HCT116 (cell line): ENCODE results near the gene CGB2. TPM values are rescaled to one million over a fixed set of nuclear protein-coding genes. Genes with fewer than 3 reads are reported as not detected.
A peak's percentile ranks its signal among the peaks of the same experiment; 100 is the strongest.

Source experiments
- ATAC-seq: fragments of 200-7000 bp; cut with Tn5 transposase; 2 replicates; pipeline ENCODE4 v1.9.1; 2020; ENCODE audit warnings: mild to moderate bottlenecking, moderate library complexity
- BruUV-seq: library from RNA; stranded (reverse); fragments of 400-500 nt; replicated peaks from 2 replicates; lab custom pipeline; 2021; lab: Mats Ljungman, UMichigan
- CTCF ChIA-PET: fragments of 300-600 bp; sonication (Branson Sonifier 250); formaldehyde crosslinking; loops from one replicate; lab custom pipeline; 2021; ENCODE audit warnings: antibody characterized with exemption; lab: Charles Lee
- POLR2A ChIA-PET: fragments of 300-600, 350-600 bp; sonication (Branson Sonifier 250); formaldehyde crosslinking; loops from one replicate; lab custom pipeline; 2021; ENCODE audit warnings: antibody characterized with exemption; lab: Charles Lee
- RAD21 ChIA-PET, 2 experiments: fragments of 300-600 bp; sonication (Branson Sonifier 250); formaldehyde crosslinking; loops; one replicate each; lab custom pipeline; 2023; ENCODE audit warnings: low total read pairs in 2 of 2; ENCODE audit not compliant: uncharacterized antibody in 2 of 2, unreplicated experiment in 2 of 2, low non-redundant PET in 1 of 2; lab: Charles Lee
- DNase-seq: peaks from one replicate; pipeline ENCODE4 v3.0.0-alpha.2; 2010; ENCODE audit warnings: low read depth, low spot score
- H2AFZ ChIP-seq: fragments of 200-600 bp; shearing (Covaris generic), sonication (generic); 2 replicates; pipeline ENCODE4 v1.6.1; 2017; ENCODE audit warnings: low read depth, mixed run types, mixed read lengths, antibody characterized with exemption, low read length; ENCODE audit not compliant: poor library complexity, severe bottlenecking
- H3K27ac ChIP-seq: 2 replicates; pipeline ENCODE4 v1.5.1; 2012; ENCODE audit warnings: low read depth, low read length
- H3K27me3 ChIP-seq: fragments of 200-600 bp; sonication (generic); 2 replicates; pipeline ENCODE4 v1.6.1; 2016; ENCODE audit warnings: mixed run types, low read length, mixed read lengths; ENCODE audit not compliant: insufficient read depth
- H3K36me3 ChIP-seq, 2 experiments: fragments of 200-500 bp in 1 of 2; fragments of 200-600 bp in 1 of 2; sonication (Bioruptor generic) in 1 of 2; sonication (generic) in 1 of 2; 2 replicates each; pipeline versions ENCODE4 v1.5.1 to v1.6.1; 2014 to 2016; ENCODE audit warnings: low read length in 2 of 2, inconsistent platforms in 1 of 2, mixed read lengths in 1 of 2, mixed run types in 1 of 2; ENCODE audit not compliant: insufficient read depth in 2 of 2, control insufficient read depth in 1 of 2
- H3K4me1 ChIP-seq, 2 experiments: fragments of 200-600 bp in 1 of 2; sonication (generic) in 1 of 2; 2 replicates each; pipeline versions ENCODE4 v1.5.1 to v1.6.1; 2012 to 2017; ENCODE audit warnings: low read length in 2 of 2, inconsistent platforms in 1 of 2, mild to moderate bottlenecking in 1 of 2, mixed read lengths in 1 of 2, mixed run types in 1 of 2, moderate library complexity in 1 of 2; ENCODE audit not compliant: insufficient read depth in 2 of 2, control insufficient read depth in 1 of 2
- H3K4me2 ChIP-seq: fragments of 200-600 bp; sonication (generic); 2 replicates; pipeline ENCODE4 v1.6.1; 2017; ENCODE audit warnings: mixed run types, low read length, mixed read lengths
- H3K4me3 ChIP-seq, 2 experiments: fragments of 200-600 bp in 1 of 2; sonication (generic) in 1 of 2; replicated peaks in 1 of 2; 2 replicates each; pipeline ENCODE4 v1.5.1; 2011 to 2016; ENCODE audit warnings: low read length in 2 of 2, control low read depth in 1 of 2, low read depth in 1 of 2, mild to moderate bottlenecking in 1 of 2, mixed read lengths in 1 of 2, mixed run types in 1 of 2
- H3K79me2 ChIP-seq: fragments of 200-600 bp; sonication (generic); 2 replicates; pipeline ENCODE4 v1.6.1; 2017; ENCODE audit warnings: mild to moderate bottlenecking, mixed run types, low read length, moderate library complexity, mixed read lengths; ENCODE audit not compliant: insufficient read depth
- H3K9ac ChIP-seq: fragments of 200-600 bp; sonication (generic); 2 replicates; pipeline ENCODE4 v1.6.1; 2016; ENCODE audit warnings: low read length, mixed read lengths
- H3K9me2 ChIP-seq: fragments of 200-600 bp; sonication (generic), shearing (Covaris generic); 2 replicates; pipeline ENCODE4 v1.6.1; 2017; ENCODE audit warnings: mixed run types, mild to moderate bottlenecking, moderate library complexity; ENCODE audit not compliant: insufficient read depth
- H3K9me3 ChIP-seq, 2 experiments: fragments of 200-500 bp in 1 of 2; fragments of 200-600 bp in 1 of 2; sonication (Bioruptor generic) in 1 of 2; sonication (generic) in 1 of 2; 2 replicates each; pipeline ENCODE4 v1.6.1; 2014 to 2017; ENCODE audit warnings: low read length in 2 of 2, mixed read lengths in 2 of 2, inconsistent platforms in 1 of 2, low read depth in 1 of 2, mild to moderate bottlenecking in 1 of 2, mixed run types in 1 of 2, moderate library complexity in 1 of 2; ENCODE audit not compliant: control insufficient read depth in 1 of 2, insufficient read depth in 1 of 2
- H4K20me1 ChIP-seq: fragments of 200-600 bp; sonication (generic), shearing (Covaris generic); 2 replicates; pipeline ENCODE4 v1.6.1; 2017; ENCODE audit warnings: mixed run types, mild to moderate bottlenecking, moderate library complexity; ENCODE audit not compliant: insufficient read depth
- CEBPB ChIP-seq: IDR thresholded peaks from 2 replicates; pipeline ENCODE4 v1.6.1; 2012; ENCODE audit warnings: low read depth
- EZH2 ChIP-seq: fragments of 200-600 bp; sonication (generic); IDR thresholded peaks from 2 replicates; pipeline ENCODE4 v1.6.1; 2017; ENCODE audit warnings: antibody characterized with exemption, mixed run types
- JUND ChIP-seq: IDR thresholded peaks from 2 replicates; pipeline ENCODE4 v1.6.1; 2012
- POLR2AphosphoS5 ChIP-seq: IDR thresholded peaks from 2 replicates; pipeline ENCODE4 v1.6.1; 2011; ENCODE audit warnings: mild to moderate bottlenecking, low read depth, low read length, moderate library complexity
- RAD21 ChIP-seq: IDR thresholded peaks from 2 replicates; pipeline ENCODE4 v1.6.1; 2012; ENCODE audit warnings: low read depth, mild to moderate bottlenecking
- REST ChIP-seq: IDR thresholded peaks from 2 replicates; pipeline ENCODE4 v1.6.1; 2012; ENCODE audit warnings: low read depth
- intact Hi-C: fragments of 100-400 bp; cut with micrococcal nuclease; formaldehyde crosslinking; loops from 2 replicates; pipeline ENCODE4 v1.10.0; 2022
- total RNA-seq: library from RNA; stranded (reverse); gene quantifications from one replicate; pipeline ENCODE4 v1.2.1, GENCODE V29; 2021; ENCODE audit not compliant: unreplicated experiment
- TF ChIP-seq, protein P1 (sequence below), 3 experiments: fragments of 200-600 bp in 1 of 3; sonication (generic) in 1 of 3; IDR thresholded peaks in 2 of 3; conservative IDR thresholded peaks in 1 of 3; 2 replicates each; pipeline ENCODE4 v1.5.1; 2012 to 2017; ENCODE audit warnings: low read depth in 2 of 3, low read length in 2 of 3, antibody characterized with exemption in 1 of 3, borderline replicate concordance in 1 of 3, control low read depth in 1 of 3, mild to moderate bottlenecking in 1 of 3, mixed read lengths in 1 of 3, mixed run types in 1 of 3, moderate library complexity in 1 of 3; ENCODE audit not compliant: insufficient read depth in 1 of 3

The CGB2 gene
- total RNA-seq, 1 experiment from 2014 or later = 5.0 TPM

DNA sequence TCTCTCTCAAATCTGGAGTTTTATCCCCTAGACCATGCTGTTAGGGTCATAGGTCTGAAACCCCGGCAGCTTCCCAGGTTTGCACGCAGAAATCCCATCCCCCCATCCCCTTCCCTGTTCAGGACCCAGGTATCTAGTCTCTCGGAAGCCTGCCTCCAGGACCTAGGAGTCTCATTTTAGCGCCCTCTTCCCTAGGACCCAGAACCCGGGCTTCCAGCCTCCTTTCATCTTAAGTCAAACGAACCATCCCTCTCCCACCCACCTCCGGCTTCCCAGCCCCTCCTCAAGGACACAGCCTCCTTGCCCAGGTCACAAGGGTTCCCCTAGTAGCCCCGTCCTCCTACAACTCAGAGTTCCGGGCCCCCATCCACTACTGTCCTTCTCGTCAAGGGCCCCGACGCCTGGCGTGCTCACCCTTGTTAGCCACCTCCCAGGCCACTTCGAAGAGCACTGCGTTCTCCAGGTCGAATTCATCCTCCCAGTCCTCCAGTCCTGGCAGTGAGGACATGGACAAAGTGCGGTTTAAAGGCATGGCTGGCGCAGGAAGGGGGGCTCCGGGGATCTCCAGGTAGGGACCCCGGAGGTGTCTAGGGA lies 39.0 kb upstream of the CGB2 start:
- intact Hi-C loops = no loop called here
- no peaks in the 10 kb centered on the region for H3K9me3 ChIP-seq
- peak overlapping the region; percentile 97 for H3K9ac ChIP-seq
- ChIA-PET POLR2A (interaction anchor here (0.9 to 3.1 kb wide), 18 partner anchors 9 to 684 kb away, joined by 3 to 17 read pairs (median 6); partner anchors contain the start of genes CGB7, DHDH, FTL and RPL18), RAD21 (interaction anchor here in 1 of 2 experiments (0.8 to 1.0 kb wide), 2 partner anchors 72 to 197 kb away, joined by 3 read pairs; partner anchors contain the start of gene NTF4), CTCF (interaction anchor here (0.6 to 2.5 kb wide), 27 partner anchors 9 to 210 kb away, joined by 3 to 44 read pairs (median 5); partner anchors contain the start of genes BCAT2, CGB2, CGB7 and LHB)
- peaks cover 13 to 29% of the 10 kb centered on the region in 2 experiments for H3K4me1 ChIP-seq
- no peaks in the 10 kb centered on the region for H3K9me2 ChIP-seq
- TSS peak; percentile 75 for BruUV-seq
- peak overlapping the region; percentile 75 for H3K27ac ChIP-seq
- H3K4me3 ChIP-seq = peak overlapping the region; percentile 75 to 77
- H2AFZ ChIP-seq = no peak overlapping the region
- DNase-seq (no peak), ATAC-seq (peak; percentile 2; the same call in 1 of the 2 replicates)
- peaks cover 66% of the 10 kb centered on the region for H3K79me2 ChIP-seq
- H3K27me3 ChIP-seq = no peaks in the 10 kb centered on the region
- peaks cover 8% of the 10 kb centered on the region; the same call in 1 of the 2 replicates for H4K20me1 ChIP-seq
- H3K4me2 ChIP-seq = peak overlapping the region; percentile 92
- TF ChIP-seq EZH2 (no peak), REST (no peak), POLR2AphosphoS5 (no peak), JUND (no peak), RAD21 (no peak), CEBPB (no peak)
- TF ChIP-seq, protein P1, sequence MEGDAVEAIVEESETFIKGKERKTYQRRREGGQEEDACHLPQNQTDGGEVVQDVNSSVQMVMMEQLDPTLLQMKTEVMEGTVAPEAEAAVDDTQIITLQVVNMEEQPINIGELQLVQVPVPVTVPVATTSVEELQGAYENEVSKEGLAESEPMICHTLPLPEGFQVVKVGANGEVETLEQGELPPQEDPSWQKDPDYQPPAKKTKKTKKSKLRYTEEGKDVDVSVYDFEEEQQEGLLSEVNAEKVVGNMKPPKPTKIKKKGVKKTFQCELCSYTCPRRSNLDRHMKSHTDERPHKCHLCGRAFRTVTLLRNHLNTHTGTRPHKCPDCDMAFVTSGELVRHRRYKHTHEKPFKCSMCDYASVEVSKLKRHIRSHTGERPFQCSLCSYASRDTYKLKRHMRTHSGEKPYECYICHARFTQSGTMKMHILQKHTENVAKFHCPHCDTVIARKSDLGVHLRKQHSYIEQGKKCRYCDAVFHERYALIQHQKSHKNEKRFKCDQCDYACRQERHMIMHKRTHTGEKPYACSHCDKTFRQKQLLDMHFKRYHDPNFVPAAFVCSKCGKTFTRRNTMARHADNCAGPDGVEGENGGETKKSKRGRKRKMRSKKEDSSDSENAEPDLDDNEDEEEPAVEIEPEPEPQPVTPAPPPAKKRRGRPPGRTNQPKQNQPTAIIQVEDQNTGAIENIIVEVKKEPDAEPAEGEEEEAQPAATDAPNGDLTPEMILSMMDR (IDR thresholded peaks at IDR 0.05 in 2 of 3, conservative IDR thresholded peaks at IDR 0.05 in 1 of 3; ENCODE audit: borderline replicate concordance in 1 of 3, insufficient read depth in 1 of 3, low read depth in 2 of 3, low read length in 2 of 3) = no peak
- peaks cover 5 to 8% of the 10 kb centered on the region in 2 experiments; a peak in 1 of 4 replicates for H3K36me3 ChIP-seq
